PFSK-1 (cell line): Measurements from ENCODE around the gene MOB1A.

Experiments
- FOXP2 ChIP-seq: optimal IDR thresholded peaks from 2 replicates; pipeline ENCODE3; 2011; ENCODE audit warnings: borderline replicate concordance, control low read depth, inconsistent platforms; ENCODE audit not compliant: insufficient read depth; ENCODE audit errors: extremely low read length, extremely low read depth
- POLR2AphosphoS5 ChIP-seq: IDR thresholded peaks from 2 replicates; pipeline ENCODE4 v1.6.1; 2012; ENCODE audit warnings: low read depth, mild to moderate bottlenecking, control low read depth, low read length, moderate library complexity
- SIN3A ChIP-seq: IDR thresholded peaks from 2 replicates; pipeline ENCODE4 v1.6.1; 2012; ENCODE audit warnings: mild to moderate bottlenecking, low read length, moderate library complexity, borderline replicate concordance; ENCODE audit not compliant: insufficient read depth
- TAF1 ChIP-seq: IDR thresholded peaks from 2 replicates; pipeline ENCODE4 v1.6.1; 2012; ENCODE audit warnings: low read length, control low read depth, borderline replicate concordance; ENCODE audit not compliant: insufficient read depth
- TF ChIP-seq, protein P1 (sequence below), 2 experiments: IDR thresholded peaks; 2 replicates each; pipeline versions ENCODE4 v1.6.1 to v1.8.0; 2011 to 2012; ENCODE audit warnings: low read depth in 2 of 2, low read length in 2 of 2, control low read depth in 1 of 2, inconsistent platforms in 1 of 2, mild to moderate bottlenecking in 1 of 2, moderate library complexity in 1 of 2; ENCODE audit not compliant: insufficient read depth in 1 of 2

DNA sequence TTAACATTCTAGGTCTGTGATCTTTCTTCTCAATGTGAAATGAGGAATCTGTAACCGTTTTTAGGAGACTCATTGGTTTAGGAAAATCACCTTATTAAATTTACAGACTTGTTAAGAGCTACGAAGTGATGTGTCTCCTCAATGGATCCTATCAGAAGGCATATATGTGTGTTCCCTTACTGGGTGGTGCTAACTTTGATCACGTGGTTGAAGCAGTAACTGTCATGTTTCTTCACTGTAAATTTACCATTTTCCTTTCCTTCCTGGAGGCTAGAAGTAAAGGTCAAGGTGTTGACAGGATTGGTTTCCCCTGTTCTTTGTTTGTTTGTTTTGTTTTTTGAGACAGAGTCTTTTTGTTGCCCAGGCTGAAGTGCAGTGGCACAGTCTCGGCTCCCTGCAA, 18.4 kb upstream of the MOB1A start:
- TF ChIP-seq POLR2AphosphoS5 (no peak), TAF1 (no peak), SIN3A (no peak), FOXP2 (no peak)
- TF ChIP-seq, protein P1, sequence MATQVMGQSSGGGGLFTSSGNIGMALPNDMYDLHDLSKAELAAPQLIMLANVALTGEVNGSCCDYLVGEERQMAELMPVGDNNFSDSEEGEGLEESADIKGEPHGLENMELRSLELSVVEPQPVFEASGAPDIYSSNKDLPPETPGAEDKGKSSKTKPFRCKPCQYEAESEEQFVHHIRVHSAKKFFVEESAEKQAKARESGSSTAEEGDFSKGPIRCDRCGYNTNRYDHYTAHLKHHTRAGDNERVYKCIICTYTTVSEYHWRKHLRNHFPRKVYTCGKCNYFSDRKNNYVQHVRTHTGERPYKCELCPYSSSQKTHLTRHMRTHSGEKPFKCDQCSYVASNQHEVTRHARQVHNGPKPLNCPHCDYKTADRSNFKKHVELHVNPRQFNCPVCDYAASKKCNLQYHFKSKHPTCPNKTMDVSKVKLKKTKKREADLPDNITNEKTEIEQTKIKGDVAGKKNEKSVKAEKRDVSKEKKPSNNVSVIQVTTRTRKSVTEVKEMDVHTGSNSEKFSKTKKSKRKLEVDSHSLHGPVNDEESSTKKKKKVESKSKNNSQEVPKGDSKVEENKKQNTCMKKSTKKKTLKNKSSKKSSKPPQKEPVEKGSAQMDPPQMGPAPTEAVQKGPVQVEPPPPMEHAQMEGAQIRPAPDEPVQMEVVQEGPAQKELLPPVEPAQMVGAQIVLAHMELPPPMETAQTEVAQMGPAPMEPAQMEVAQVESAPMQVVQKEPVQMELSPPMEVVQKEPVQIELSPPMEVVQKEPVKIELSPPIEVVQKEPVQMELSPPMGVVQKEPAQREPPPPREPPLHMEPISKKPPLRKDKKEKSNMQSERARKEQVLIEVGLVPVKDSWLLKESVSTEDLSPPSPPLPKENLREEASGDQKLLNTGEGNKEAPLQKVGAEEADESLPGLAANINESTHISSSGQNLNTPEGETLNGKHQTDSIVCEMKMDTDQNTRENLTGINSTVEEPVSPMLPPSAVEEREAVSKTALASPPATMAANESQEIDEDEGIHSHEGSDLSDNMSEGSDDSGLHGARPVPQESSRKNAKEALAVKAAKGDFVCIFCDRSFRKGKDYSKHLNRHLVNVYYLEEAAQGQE (IDR thresholded peaks at IDR 0.05; ENCODE audit: insufficient read depth in 1 of 2, low read depth in 2 of 2, low read length in 2 of 2) = no peak
